K562 (cell line): ENCODE results near the gene ZFYVE21. TPM values are rescaled to one million over a fixed set of nuclear protein-coding genes. Genes with fewer than 3 reads are reported as not detected.
A peak's percentile ranks its signal among the peaks of the same experiment; 100 is the strongest.
"Not testable (repeated sequence)": the region's sequence is repeated elsewhere in the genome, so short reads cannot be mapped to it uniquely, and the experiment has no call there.

Experiments used
- ATAC-seq: fragments of 200-7000 bp; cut with Tn5 transposase; 3 replicates; pipeline ENCODE4 v1.9.1; 2020; ENCODE audit warnings: moderate library complexity
- BruUV-seq: library from RNA; stranded (reverse); fragments of 400-500 nt; replicated peaks from 2 replicates; lab custom pipeline; 2021; lab: Mats Ljungman, UMichigan
- CTCF ChIA-PET: fragments of 300-600 bp; formaldehyde crosslinking; extraction: SDS; loops from one replicate; lab custom pipeline; 2021; ENCODE audit warnings: low intra/inter-chr PET ratio; lab: Yijun Ruan, JAX
- POLR2A ChIA-PET: fragments of 300-600, 350-650 bp; sonication (Branson Sonifier 250); formaldehyde crosslinking; extraction: SDS; loops from one replicate; lab custom pipeline; 2021; ENCODE audit warnings: antibody characterized with exemption, inconsistent platforms; lab: Yijun Ruan, JAX
- DNase-seq, 4 experiments: peaks; one replicate each; pipeline versions ENCODE4 v3.0.0 to v3.0.0-alpha.2; 2011 to 2018; ENCODE audit warnings: low spot score in 3 of 4, mixed read lengths in 3 of 4; ENCODE audit errors: extremely low read depth in 1 of 4
- FAIRE-seq: peaks from 2 replicates; lab custom pipeline; 2011; peaks lifted over from hg19 to GRCh38; lab: Jason Lieb, UNC
- H2AFZ ChIP-seq: 2 replicates; pipeline ENCODE4 v1.6.0; 2011; ENCODE audit warnings: low read depth, low read length, control low read depth, inconsistent platforms
- H3K27ac ChIP-seq: fragments of 200-600 bp; 3 replicates; pipeline ENCODE4 v1.8.0; 2011; ENCODE audit warnings: low read depth, mild to moderate bottlenecking, control low read depth, inconsistent platforms, low read length, moderate library complexity, mixed read lengths; ENCODE audit errors: extremely low read depth
- H3K27me3 ChIP-seq, 2 experiments: fragments of 300-600 bp in 1 of 2; 2 replicates in 1 of 2; 3 replicates in 1 of 2; pipeline versions ENCODE4 v1.6.0 to v1.8.0; 2011; ENCODE audit warnings: inconsistent platforms in 2 of 2, low read length in 2 of 2, mild to moderate bottlenecking in 1 of 2, mixed read lengths in 1 of 2, moderate library complexity in 1 of 2; ENCODE audit not compliant: control insufficient read depth in 2 of 2, insufficient read depth in 2 of 2
- H3K36me3 ChIP-seq: fragments of 300-600 bp; 3 replicates; pipeline ENCODE4 v1.8.0; 2011; ENCODE audit warnings: mild to moderate bottlenecking, low read length, inconsistent platforms; ENCODE audit not compliant: control insufficient read depth, insufficient read depth
- H3K4me1 ChIP-seq, 2 experiments: fragments of 200-600 bp in 1 of 2; replicated peaks in 1 of 2; 2 replicates in 1 of 2; 3 replicates in 1 of 2; pipeline versions ENCODE4 v1.5.1 to v1.8.0; 2011; ENCODE audit warnings: inconsistent platforms in 2 of 2, low read length in 2 of 2, mild to moderate bottlenecking in 1 of 2, mixed read lengths in 1 of 2, moderate library complexity in 1 of 2; ENCODE audit not compliant: control insufficient read depth in 2 of 2, insufficient read depth in 2 of 2
- H3K4me2 ChIP-seq: 2 replicates; pipeline ENCODE4 v1.6.1; 2011; ENCODE audit warnings: low read length, control low read depth, inconsistent platforms, mixed read lengths; ENCODE audit not compliant: insufficient read depth
- H3K4me3 ChIP-seq: fragments of 200-600 bp; sonication (generic), shearing (Covaris generic); 2 replicates; pipeline ENCODE4 v1.5.1; 2016; ENCODE audit warnings: control low read depth, inconsistent platforms
- H3K79me2 ChIP-seq: fragments of 200-600 bp; 3 replicates; pipeline ENCODE4 v1.8.0; 2011; ENCODE audit warnings: low read length, inconsistent platforms; ENCODE audit not compliant: control insufficient read depth, insufficient read depth
- H3K9ac ChIP-seq, 2 experiments: 2 replicates each; pipeline versions ENCODE4 v1.6.0 to v1.6.1; 2011; ENCODE audit warnings: low read depth in 2 of 2, low read length in 2 of 2, control low read depth in 1 of 2, inconsistent platforms in 1 of 2, mild to moderate bottlenecking in 1 of 2, mixed read lengths in 1 of 2; ENCODE audit not compliant: insufficient read depth in 1 of 2
- H3K9me1 ChIP-seq: one replicate; pipeline ENCODE4 v1.6.0; 2011; ENCODE audit warnings: inconsistent platforms, mild to moderate bottlenecking, low read length, moderate library complexity; ENCODE audit not compliant: control insufficient read depth, insufficient read depth
- H3K9me3 ChIP-seq: replicated peaks from 2 replicates; pipeline ENCODE4 v1.5.1; 2011; ENCODE audit warnings: low read depth, low read length, inconsistent platforms; ENCODE audit not compliant: control insufficient read depth, insufficient read depth
- H4K20me1 ChIP-seq: replicated peaks from 2 replicates; pipeline ENCODE4 v1.6.1; 2011; ENCODE audit warnings: low read length, inconsistent platforms, mixed read lengths; ENCODE audit not compliant: control insufficient read depth, insufficient read depth
- POLR2G ChIP-seq: fragments of 200-400 bp; formaldehyde crosslinking; IDR thresholded peaks from 2 replicates; pipeline ENCODE4 v1.6.1; 2017; ENCODE audit warnings: low read depth, mild to moderate bottlenecking, antibody characterized with exemption, low read length, moderate library complexity
- WGBS: fragments of 100-300 bp; shearing (Covaris generic); methylation state at CpG from one replicate; pipeline ENCODE4 v1.1.6; 2016; ENCODE audit warnings: low coverage, mixed read lengths; ENCODE audit not compliant: insufficient coverage; ENCODE audit errors: missing lambda C conversion rate; 5-methylcytosine and 5-hydroxymethylcytosine counted together
- in situ Hi-C: fragments of 300-500 bp; cut with MboI; formaldehyde crosslinking; loops from 4 replicates; pipeline ENCODE4 v1.15.0; 2018; ENCODE audit warnings: inconsistent platforms, mixed read lengths
- intact Hi-C: fragments of 100-400 bp; cut with micrococcal nuclease; formaldehyde crosslinking; loops from 2 replicates; pipeline ENCODE4 v1.14.2; 2022
- polyA plus RNA-seq, 8 experiments: library from polyadenylated mRNA; depleted of rRNA in 4 of 8; stranded (reverse) in 5 of 8; unstranded in 3 of 8; fragments of >200 nt; fragmentation: Nextera tagmentation in 2 of 8; fragmentation: Illumina TruSeq in 1 of 8; extraction: Ambion mirVana in 2 of 8; extraction: Trizol in 1 of 8; gene quantifications; 2 replicates each; pipeline versions ENCODE4 v1.2.1 to v1.2.3, GENCODE V29; 2011 to 2014; ENCODE audit warnings: inconsistent platforms in 1 of 8, missing spikeins in 1 of 8
- total RNA-seq, 7 experiments: library from RNA; depleted of rRNA in 6 of 7; stranded (reverse); fragments of >200 nt in 6 of 7; fragmentation: Illumina TruSeq in 2 of 7; extraction: Trizol in 2 of 7; gene quantifications; 2 replicates each; pipeline versions ENCODE4 v1.2.1 to v1.2.3, GENCODE V29; 2011 to 2021; ENCODE audit warnings: low replicate concordance in 1 of 7
- TF ChIP-seq, protein P1 (sequence below): fragments of 250-450 bp; sonication (Bioruptor Pico); IDR thresholded peaks from 2 replicates; pipeline ENCODE4 v1.4.0; 2020

Gene ZFYVE21
- total and polyA plus RNA-seq, 9 of the 15 experiments (the other 6 are each of a cell fraction or from before 2014, with no cell fraction given) = 0.90 to 23.1 (median 15.6) TPM

DNA sequence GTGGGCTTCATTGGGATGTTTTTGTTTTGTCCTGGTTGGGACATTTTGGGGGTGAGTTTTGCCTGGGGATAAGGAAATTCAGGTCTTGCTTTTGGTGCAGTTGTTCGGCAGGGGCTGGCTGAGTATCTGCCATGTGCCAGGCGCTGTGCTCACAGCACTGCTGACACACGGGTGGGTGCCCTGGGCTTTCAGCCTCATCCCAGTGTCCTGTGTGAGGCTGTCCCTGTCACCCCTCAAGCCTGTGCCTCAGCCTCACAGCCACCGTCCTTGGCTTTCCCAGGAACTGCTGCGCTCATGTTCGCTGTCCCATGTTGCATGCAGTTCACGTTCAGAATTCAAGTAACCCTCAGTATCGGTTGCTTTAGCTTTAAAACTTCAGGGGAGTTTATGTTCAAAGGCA is 25.3 kb upstream of the ZFYVE21 start:
- Histone ChIP-seq H3K79me2 (no peaks in the 10 kb centered on the region), H3K9ac (0 out of 4 replicates have a peak overlapping the region, but pooled peaks of 1 of the 2 experiments have one; percentile 36), H3K9me3 (no peaks in the 10 kb centered on the region), H3K4me1 (peaks cover 0 to 3% of the 10 kb centered on the region in 2 experiments; a peak in 1 of 5 replicates)
- no TSS peak for BruUV-seq
- WGBS = 93% methylated on average over 8 of the region's 8 CpGs
- intact Hi-C loops = no loop called here
- no peak for DNase-seq
- CTCF ChIA-PET = no interaction called here
- 0 out of 2 replicates have a peak, but pooled peaks have one; percentile 21 for TF ChIP-seq POLR2G
- TF ChIP-seq, protein P1, sequence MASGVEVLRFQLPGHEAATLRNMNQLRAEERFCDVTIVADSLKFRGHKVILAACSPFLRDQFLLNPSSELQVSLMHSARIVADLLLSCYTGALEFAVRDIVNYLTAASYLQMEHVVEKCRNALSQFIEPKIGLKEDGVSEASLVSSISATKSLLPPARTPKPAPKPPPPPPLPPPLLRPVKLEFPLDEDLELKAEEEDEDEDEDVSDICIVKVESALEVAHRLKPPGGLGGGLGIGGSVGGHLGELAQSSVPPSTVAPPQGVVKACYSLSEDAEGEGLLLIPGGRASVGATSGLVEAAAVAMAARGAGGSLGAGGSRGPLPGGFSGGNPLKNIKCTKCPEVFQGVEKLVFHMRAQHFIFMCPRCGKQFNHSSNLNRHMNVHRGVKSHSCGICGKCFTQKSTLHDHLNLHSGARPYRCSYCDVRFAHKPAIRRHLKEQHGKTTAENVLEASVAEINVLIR (CRISPR knock-in tag) = no peak
- TF ChIP-seq, all 486 proteins: peak for 1
- Histone ChIP-seq H3K27me3 (no peaks in the 10 kb centered on the region), H3K4me3 (no peak overlapping the region), H3K27ac (no peak overlapping the region), H3K9me1 (no peaks in the 10 kb centered on the region), H4K20me1 (no peaks in the 10 kb centered on the region), H2AFZ (no peak overlapping the region), H3K36me3 (peaks cover 59% of the 10 kb centered on the region; the same call in 1 of the 3 replicates), H3K4me2 (no peak overlapping the region)
- POLR2A ChIA-PET = interaction anchor here (0.6 to 1.2 kb wide), 2 partner anchors 11 to 271 kb away, joined by 3 read pairs; no protein-coding TSS in a partner anchor
- FAIRE-seq (no peak), ATAC-seq (no peak)
- in situ Hi-C loops = no loop called here

DNA sequence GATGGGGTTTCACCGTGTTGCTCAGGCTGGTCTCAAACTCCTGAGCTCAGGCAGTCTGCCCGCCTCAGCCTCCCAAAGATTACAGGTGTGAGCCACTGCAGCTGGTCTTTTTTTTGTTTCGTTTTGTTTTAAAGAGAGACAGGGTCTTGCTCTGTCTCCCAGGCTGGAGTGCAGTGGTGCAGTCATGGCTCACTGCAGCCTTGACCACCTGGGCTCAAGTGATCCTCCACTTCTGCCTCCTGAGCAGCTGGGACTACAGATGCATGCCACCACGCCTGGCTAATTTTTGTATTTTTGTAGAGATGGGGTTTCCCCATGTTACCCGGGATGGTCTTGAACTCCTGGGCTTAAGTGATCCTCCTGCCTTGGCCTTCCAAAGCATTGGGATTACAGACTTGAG is 24.0 kb upstream of the ZFYVE21 start:
- WGBS = 79% methylated on average over 5 of the region's 5 CpGs
- H3K4me3 ChIP-seq, H3K9me3 ChIP-seq, ATAC-seq, CTCF ChIA-PET, H3K4me1 ChIP-seq, H3K9ac ChIP-seq, in situ Hi-C loops, BruUV-seq, DNase-seq, H3K79me2 ChIP-seq, H3K27ac ChIP-seq, H4K20me1 ChIP-seq, H3K9me1 ChIP-seq, H2AFZ ChIP-seq, H3K27me3 ChIP-seq, H3K4me2 ChIP-seq, intact Hi-C loops, FAIRE-seq: not testable (repeated sequence)
- peaks cover 57% of the 10 kb centered on the region; the same call in 2 of the 3 replicates for H3K36me3 ChIP-seq
- POLR2A ChIA-PET = interaction anchor here (1.2 kb wide), 1 partner anchor 12 kb away, joined by 3 read pairs; no protein-coding TSS in a partner anchor
